B cell (primary cell): ENCODE results near the gene GATAD2B. TPM values are rescaled to one million over a fixed set of nuclear protein-coding genes. Genes with fewer than 3 reads are reported as not detected.
A peak's percentile ranks its signal among the peaks of the same experiment; 100 is the strongest.

ENCODE experiments used
- ATAC-seq: fragments of 200-7000 bp; cut with Tn5 transposase; one replicate; pipeline ENCODE4 v1.10.0; 2021; ENCODE audit warnings: low read depth, mild to moderate bottlenecking, moderate number of reproducible peaks, moderate library complexity
- CTCF ChIA-PET: fragments of 350-600 bp; sonication (Branson Sonifier 250); formaldehyde crosslinking; loops from one replicate; lab custom pipeline; 2021; ENCODE audit warnings: antibody characterized with exemption, inconsistent platforms; lab: Charles Lee
- POLR2A ChIA-PET: fragments of 350-600 bp; sonication (Branson Sonifier 250); formaldehyde crosslinking; loops from one replicate; lab custom pipeline; 2021; ENCODE audit warnings: antibody characterized with exemption; lab: Charles Lee
- DNase-seq: peaks from one replicate; pipeline ENCODE4 v3.0.0; 2013
- H2AFZ ChIP-seq: 2 replicates; pipeline ENCODE4 v1.6.1; 2012; ENCODE audit warnings: mild to moderate bottlenecking, low read depth, low read length; ENCODE audit not compliant: insufficient read depth, poor library complexity, severe bottlenecking
- H3K27ac ChIP-seq, 2 donors: 1 replicate in 1 of 2; 2 replicates in 1 of 2; pipeline ENCODE4 v1.5.1; 2012 to 2013; ENCODE audit warnings: low read length in 2 of 2, mild to moderate bottlenecking in 2 of 2, moderate library complexity in 1 of 2
- H3K27me3 ChIP-seq, 4 experiments: fragments of 200-600 bp in 1 of 4; sonication (generic) in 1 of 4; replicated peaks in 1 of 4; 1 replicate in 2 of 4; 2 replicates in 2 of 4; pipeline versions ENCODE4 v1.6.1 to v1.7.0; 2013 to 2016; ENCODE audit warnings: low read length in 3 of 4, mild to moderate bottlenecking in 2 of 4, mixed read lengths in 1 of 4, moderate library complexity in 1 of 4; ENCODE audit not compliant: insufficient read depth in 4 of 4, control insufficient read depth in 3 of 4; ENCODE audit errors: control extremely low read depth in 1 of 4
- H3K36me3 ChIP-seq, 2 experiments: replicated peaks in 1 of 2; 1 replicate in 1 of 2; 2 replicates in 1 of 2; pipeline versions ENCODE4 v1.6.1 to v1.7.1; 2013; ENCODE audit warnings: low read length in 1 of 2; ENCODE audit not compliant: insufficient read depth in 2 of 2, control insufficient read depth in 1 of 2; ENCODE audit errors: control extremely low read depth in 1 of 2, extremely low read depth in 1 of 2
- H3K4me1 ChIP-seq, 2 donors: fragments of 200-600 bp in 1 of 2; sonication (generic) in 1 of 2; 1 replicate in 1 of 2; 2 replicates in 1 of 2; pipeline versions ENCODE4 v1.5.1 to v1.6.1; 2013 to 2017; ENCODE audit warnings: low read length in 2 of 2; ENCODE audit not compliant: control insufficient read depth in 2 of 2, insufficient read depth in 2 of 2
- H3K4me2 ChIP-seq: replicated peaks from 2 replicates; pipeline ENCODE3; 2012; ENCODE audit warnings: mild to moderate bottlenecking, low read depth, low read length; ENCODE audit not compliant: poor library complexity, severe bottlenecking
- H3K4me3 ChIP-seq, 5 experiments: fragments of 200-600 bp in 1 of 5; sonication (generic) in 1 of 5; 1 replicate in 3 of 5; 2 replicates in 2 of 5; pipeline versions ENCODE4 v1.5.1 to v1.7.0; 2011 to 2016; ENCODE audit warnings: low read length in 4 of 5, mild to moderate bottlenecking in 4 of 5, low read depth in 2 of 5, control low read depth in 1 of 5, moderate library complexity in 1 of 5; ENCODE audit not compliant: insufficient read depth in 1 of 5; ENCODE audit errors: control extremely low read depth in 1 of 5, extremely low read depth in 1 of 5
- H3K79me2 ChIP-seq: fragments of 200-600 bp; sonication (generic); one replicate; pipeline ENCODE4 v1.6.0; 2016; ENCODE audit warnings: low read length; ENCODE audit not compliant: control insufficient read depth, insufficient read depth
- H3K9ac ChIP-seq: fragments of 200-600 bp; sonication (generic); 2 replicates; pipeline ENCODE4 v1.6.1; 2017; ENCODE audit warnings: mild to moderate bottlenecking, low read length, moderate library complexity
- H3K9me3 ChIP-seq, 3 donors: one replicate each; pipeline versions ENCODE4 v1.6.1 to v1.7.1; 2013; ENCODE audit warnings: low read length in 2 of 3; ENCODE audit not compliant: control insufficient read depth in 2 of 3, insufficient read depth in 1 of 3; ENCODE audit errors: control extremely low read depth in 1 of 3
- H4K20me1 ChIP-seq: 2 replicates; pipeline ENCODE4 v1.6.0; 2012; ENCODE audit warnings: mild to moderate bottlenecking, low read length; ENCODE audit not compliant: insufficient read depth, control insufficient read depth, poor library complexity, severe bottlenecking
- H3K27ac Mint-ChIP-seq: one replicate; pipeline ENCODE4 v1.8.0; 2021; ENCODE audit warnings: mixed read lengths
- H3K27me3 Mint-ChIP-seq: one replicate; pipeline ENCODE4 v1.8.0; 2021; ENCODE audit warnings: mixed read lengths
- H3K4me1 Mint-ChIP-seq: one replicate; pipeline ENCODE4 v1.8.0; 2021; ENCODE audit warnings: mixed read lengths
- H3K4me3 Mint-ChIP-seq: one replicate; pipeline ENCODE4 v1.8.0; 2021; ENCODE audit warnings: mixed read lengths
- H3K9me3 Mint-ChIP-seq: one replicate; pipeline ENCODE4 v1.8.0; 2022; ENCODE audit warnings: mixed read lengths; ENCODE audit not compliant: insufficient read depth
- EZH2 ChIP-seq: IDR thresholded peaks from 2 replicates; pipeline ENCODE4 v1.6.1; 2012; ENCODE audit warnings: borderline replicate concordance, low read depth, mild to moderate bottlenecking, moderate library complexity, low read length; ENCODE audit not compliant: insufficient read depth, poor library complexity, severe bottlenecking
- WGBS: methylation state at CpG from one replicate; pipeline ENCODE4 v1.1.5; 2013; ENCODE audit warnings: missing lambda C conversion rate; ENCODE audit not compliant: insufficient coverage; 5-methylcytosine and 5-hydroxymethylcytosine counted together
- intact Hi-C: fragments of 100-400 bp; cut with micrococcal nuclease; formaldehyde crosslinking; loops from one replicate; pipeline ENCODE4 v1.10.0; 2022
- polyA plus RNA-seq: library from polyadenylated mRNA; depleted of rRNA; stranded (reverse); fragments of >200 nt; gene quantifications from 2 replicates; pipeline ENCODE4 v1.2.3, GENCODE V29; 2012
- total RNA-seq, 2 donors: library from RNA; stranded (reverse); fragments of 120-200 nt in 1 of 2; gene quantifications; 1 replicate in 1 of 2; 2 replicates in 1 of 2; pipeline versions ENCODE4 v1.2.3 to v1.2.4, GENCODE V29; 2013 to 2022
- TF ChIP-seq, protein P1 (sequence below): fragments of 200-600 bp; IDR thresholded peaks from one replicate; pipeline ENCODE4 v1.8.0; 2022; ENCODE audit warnings: antibody characterized with exemption, mild to moderate bottlenecking

GATAD2B gene
- total and polyA plus RNA-seq, 2 donors (not counting 1 experiment from before 2014, with no cell fraction given): 16.7 to 105 TPM

- Histone ChIP-seq H4K20me1 (peaks cover 9% of the 10 kb centered on the region), H3K27me3 (no peaks in the 10 kb centered on the region), H3K9me3 (no peaks in the 10 kb centered on the region), H3K9ac (no peak overlapping the region), H3K79me2 (peaks cover 6% of the 10 kb centered on the region), H3K4me2 (no peak overlapping the region), H3K27ac (no peak overlapping the region), H2AFZ (no peak overlapping the region), H3K36me3 (peaks cover 0 to 33% of the 10 kb centered on the region in 2 experiments), H3K4me1 (peaks cover 28 to 42% of the 10 kb centered on the region in 2 donors), H3K4me3 (no peak overlapping the region)
- H3K27me3 Mint-ChIP-seq: no peaks in the 10 kb centered on the region
- intact Hi-C loops: no loop called here
- TF ChIP-seq, protein P1, sequence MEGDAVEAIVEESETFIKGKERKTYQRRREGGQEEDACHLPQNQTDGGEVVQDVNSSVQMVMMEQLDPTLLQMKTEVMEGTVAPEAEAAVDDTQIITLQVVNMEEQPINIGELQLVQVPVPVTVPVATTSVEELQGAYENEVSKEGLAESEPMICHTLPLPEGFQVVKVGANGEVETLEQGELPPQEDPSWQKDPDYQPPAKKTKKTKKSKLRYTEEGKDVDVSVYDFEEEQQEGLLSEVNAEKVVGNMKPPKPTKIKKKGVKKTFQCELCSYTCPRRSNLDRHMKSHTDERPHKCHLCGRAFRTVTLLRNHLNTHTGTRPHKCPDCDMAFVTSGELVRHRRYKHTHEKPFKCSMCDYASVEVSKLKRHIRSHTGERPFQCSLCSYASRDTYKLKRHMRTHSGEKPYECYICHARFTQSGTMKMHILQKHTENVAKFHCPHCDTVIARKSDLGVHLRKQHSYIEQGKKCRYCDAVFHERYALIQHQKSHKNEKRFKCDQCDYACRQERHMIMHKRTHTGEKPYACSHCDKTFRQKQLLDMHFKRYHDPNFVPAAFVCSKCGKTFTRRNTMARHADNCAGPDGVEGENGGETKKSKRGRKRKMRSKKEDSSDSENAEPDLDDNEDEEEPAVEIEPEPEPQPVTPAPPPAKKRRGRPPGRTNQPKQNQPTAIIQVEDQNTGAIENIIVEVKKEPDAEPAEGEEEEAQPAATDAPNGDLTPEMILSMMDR: no peak
- no peak for TF ChIP-seq EZH2
- H3K9me3 Mint-ChIP-seq: no peaks in the 10 kb centered on the region
- ChIA-PET CTCF (interaction anchor here (0.6 to 1.3 kb wide), 3 partner anchors 10 to 263 kb away, joined by 3 to 4 read pairs (median 4); no protein-coding TSS in a partner anchor), POLR2A (interaction anchor here (0.7 to 0.8 kb wide), 2 partner anchors 186 to 217 kb away, joined by 3 read pairs; partner anchors contain the start of gene RPS27)
- DNase-seq (peak; percentile 10), ATAC-seq (no peak)
- peak overlapping the region; percentile 68 for H3K27ac Mint-ChIP-seq
- H3K4me1 Mint-ChIP-seq: peaks cover 44% of the 10 kb centered on the region
- WGBS: 55% methylated on average over 4 of the region's 12 CpGs
- peak overlapping the region; percentile 91 for H3K4me3 Mint-ChIP-seq
Measured at GRCh38 chr1:153773096-153773921, 149.5 kb downstream of the GATAD2B start.
